Hematopoietic multipotent progenitor cell treated with erythropoietin and hydrocortisone succinate and interleukin-3 and kit ligand, for 15 days (in vitro differentiated cells): ENCODE data around the gene SLC39A10.
A peak's percentile ranks its signal among the peaks of the same experiment; 100 is the strongest.

Experiments used
- DNase-seq: peaks from one replicate; pipeline ENCODE4 v3.0.0-alpha.2; 2015; ENCODE audit warnings: low spot score

The SLC39A10 gene, protein sequence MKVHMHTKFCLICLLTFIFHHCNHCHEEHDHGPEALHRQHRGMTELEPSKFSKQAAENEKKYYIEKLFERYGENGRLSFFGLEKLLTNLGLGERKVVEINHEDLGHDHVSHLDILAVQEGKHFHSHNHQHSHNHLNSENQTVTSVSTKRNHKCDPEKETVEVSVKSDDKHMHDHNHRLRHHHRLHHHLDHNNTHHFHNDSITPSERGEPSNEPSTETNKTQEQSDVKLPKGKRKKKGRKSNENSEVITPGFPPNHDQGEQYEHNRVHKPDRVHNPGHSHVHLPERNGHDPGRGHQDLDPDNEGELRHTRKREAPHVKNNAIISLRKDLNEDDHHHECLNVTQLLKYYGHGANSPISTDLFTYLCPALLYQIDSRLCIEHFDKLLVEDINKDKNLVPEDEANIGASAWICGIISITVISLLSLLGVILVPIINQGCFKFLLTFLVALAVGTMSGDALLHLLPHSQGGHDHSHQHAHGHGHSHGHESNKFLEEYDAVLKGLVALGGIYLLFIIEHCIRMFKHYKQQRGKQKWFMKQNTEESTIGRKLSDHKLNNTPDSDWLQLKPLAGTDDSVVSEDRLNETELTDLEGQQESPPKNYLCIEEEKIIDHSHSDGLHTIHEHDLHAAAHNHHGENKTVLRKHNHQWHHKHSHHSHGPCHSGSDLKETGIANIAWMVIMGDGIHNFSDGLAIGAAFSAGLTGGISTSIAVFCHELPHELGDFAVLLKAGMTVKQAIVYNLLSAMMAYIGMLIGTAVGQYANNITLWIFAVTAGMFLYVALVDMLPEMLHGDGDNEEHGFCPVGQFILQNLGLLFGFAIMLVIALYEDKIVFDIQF

GRCh38 chr2:195656859-195657633 is at the start of gene SLC39A10:
Gene SLC39A10 (plus strand): TSS chr2:195657226. CDS start chr2:195680043, 22,817 bp downstream.
- DNase-seq, result peak; percentile 96

GRCh38 chr2:195608768-195609454 is 48.1 kb upstream of the SLC39A10 start:
- no peak for DNase-seq

GRCh38 chr2:195610717-195611116 is 46.3 kb upstream of the SLC39A10 start:
- DNase-seq, result no peak

DNA sequence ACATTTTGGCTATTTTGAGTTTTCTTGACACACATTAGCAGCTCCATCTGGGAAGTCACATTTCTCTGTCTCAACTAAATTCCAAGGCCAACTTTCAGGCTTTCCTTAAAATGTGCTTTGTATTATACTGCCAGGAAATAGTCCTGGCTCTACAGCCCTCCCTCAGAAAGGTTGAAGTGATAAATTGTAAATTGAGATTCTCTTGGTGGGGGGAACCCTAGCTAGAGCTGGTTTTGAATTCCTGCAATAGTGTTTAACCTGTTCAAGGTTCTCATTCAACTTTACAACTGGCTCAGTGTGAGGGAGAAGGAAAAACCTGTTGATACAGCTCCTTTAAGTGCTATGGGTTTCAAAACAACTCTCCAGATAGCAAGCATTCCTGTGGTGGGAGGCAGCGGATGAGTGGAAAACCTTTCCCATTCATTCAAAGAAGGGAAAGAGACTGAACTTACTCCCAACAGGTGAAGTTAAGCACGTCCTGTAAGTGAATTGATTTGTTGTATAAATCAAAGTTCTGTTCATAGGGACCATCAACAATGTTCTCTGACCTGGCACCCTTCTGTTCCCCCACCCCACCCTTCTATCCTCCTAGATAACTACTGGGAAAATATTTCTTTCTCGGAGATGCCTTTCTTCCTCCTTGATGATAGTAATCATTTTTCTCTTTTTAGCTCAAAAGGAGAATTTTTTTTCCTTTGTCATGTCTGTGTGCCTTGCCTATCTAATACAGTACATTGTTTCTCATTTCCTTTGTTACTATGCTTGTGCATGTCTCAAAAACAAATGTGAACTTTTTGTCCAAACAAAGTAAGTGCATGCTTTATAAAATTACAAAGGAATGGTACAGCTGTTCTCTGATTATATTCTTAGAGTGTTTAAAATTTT is 44.2 kb upstream of the SLC39A10 start:
- no peak for DNase-seq

DNA sequence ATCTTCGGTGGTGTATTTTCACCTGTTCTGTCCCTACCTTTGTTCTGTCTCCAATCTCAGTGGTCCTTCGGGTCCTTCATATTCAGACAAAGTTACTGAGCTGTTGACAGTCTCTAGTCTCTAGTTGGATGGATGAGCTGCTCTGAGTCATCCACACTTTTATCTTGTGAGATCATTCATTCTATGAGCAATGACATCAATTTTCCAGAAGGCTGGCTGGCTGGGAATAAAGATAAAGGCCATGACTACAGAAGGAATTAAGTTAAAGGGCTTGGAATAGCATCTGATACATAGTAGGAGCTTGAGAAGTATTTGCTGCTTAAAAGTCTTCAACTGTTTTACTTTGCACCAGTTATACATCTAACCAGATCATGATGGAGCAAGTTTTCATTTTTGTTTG is 43.1 kb upstream of the SLC39A10 start:
- DNase-seq, result no peak

GRCh38 chr2:195619590-195619989 is 37.4 kb upstream of the SLC39A10 start:
- DNase-seq, result no peak

DNA sequence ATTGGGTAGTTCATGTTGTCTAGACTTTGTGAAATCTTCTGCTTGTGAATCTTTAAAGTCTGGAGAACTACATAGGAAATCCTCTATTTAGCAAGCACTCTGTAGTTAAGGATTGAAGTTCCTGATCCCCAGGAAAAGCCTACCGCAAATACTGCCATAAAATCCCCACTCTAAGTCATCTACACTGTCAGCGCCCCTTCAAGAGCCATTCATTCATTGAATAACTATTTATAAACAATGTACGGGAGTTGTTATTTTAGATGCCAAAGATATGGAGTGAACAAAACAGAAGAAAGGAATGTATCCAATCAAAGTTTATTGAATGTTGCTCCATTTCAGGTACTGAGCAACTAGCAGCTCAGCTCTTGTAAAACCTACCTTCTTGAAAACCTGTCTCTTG is 36.5 kb upstream of the SLC39A10 start:
- no peak for DNase-seq

DNA sequence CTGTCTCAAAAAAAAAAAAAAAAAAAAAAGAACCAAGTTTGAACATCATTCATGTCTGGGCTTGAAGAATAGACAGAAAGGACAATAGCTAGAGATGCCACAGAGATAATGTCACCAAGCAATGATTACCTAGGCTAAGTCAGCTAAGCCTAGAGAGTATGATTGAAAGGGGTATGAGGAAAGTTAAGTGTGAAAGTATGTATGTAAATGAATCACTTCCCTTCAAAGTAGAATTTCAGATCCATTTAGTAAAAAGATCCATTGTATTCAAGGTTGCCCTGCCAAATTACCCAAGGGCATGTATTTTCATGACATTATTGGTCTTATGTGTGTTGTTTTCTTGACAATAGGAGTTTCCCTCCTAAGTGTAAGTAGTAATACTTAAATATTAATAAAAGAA is 34.1 kb upstream of the SLC39A10 start:
- no peak for DNase-seq

DNA sequence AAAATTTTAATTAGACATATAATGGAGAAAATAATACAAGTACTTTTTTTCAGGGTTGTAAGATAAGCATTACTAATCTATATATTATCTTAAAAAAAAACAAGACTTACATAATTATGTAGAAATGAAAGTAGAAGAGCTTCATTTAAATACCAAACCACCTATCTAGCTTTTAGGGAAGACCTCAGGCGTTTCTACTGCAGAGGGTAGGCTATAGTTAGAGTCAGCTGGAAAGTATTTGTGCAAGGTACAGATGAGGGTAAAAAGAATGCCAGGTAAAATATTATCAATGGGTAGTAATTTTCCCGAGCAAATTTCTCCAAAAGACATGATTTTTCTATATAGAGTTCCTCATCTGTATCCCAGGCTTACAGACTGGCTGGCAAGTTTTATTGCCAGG is 30.5 kb upstream of the SLC39A10 start:
- DNase-seq, result no peak

DNA sequence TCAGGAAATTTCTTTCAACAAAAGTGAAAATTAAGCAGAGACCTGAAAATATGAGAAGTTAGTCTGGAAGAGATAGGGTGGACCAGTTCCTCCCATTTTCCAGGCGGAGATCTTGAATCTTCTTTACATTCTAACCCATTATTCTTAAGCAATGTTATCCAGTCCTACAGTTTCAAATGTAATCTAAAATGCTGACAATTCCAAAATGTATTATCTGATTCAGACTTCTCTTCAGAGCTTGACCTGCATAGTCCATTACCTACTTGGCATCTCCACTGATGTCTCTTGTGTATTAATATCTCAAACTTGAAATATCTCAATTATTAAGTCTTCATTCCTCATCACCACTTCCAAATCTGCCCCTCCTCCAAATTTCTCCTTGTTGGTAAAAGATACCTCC is 28.4 kb upstream of the SLC39A10 start:
- no peak for DNase-seq

- DNase-seq, result no peak
These were observed 24.0 kb upstream of the SLC39A10 start for GRCh38 chr2:195632856-195633572.

DNA sequence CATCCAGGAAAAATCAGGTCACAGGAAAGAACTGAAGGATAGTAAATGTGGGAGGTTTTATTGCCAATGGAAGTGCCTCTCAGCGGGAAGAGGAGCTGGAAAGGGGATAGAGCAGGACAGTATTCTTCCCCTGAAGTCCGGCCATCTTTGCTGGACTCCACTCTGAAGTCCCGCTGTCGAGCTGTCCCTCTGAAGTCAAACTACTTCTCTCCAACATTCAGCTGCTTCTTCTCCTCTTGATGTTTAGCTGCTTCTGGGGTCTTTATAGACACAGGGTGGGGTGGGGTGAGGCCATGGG is 23.5 kb upstream of the SLC39A10 start:
- no peak for DNase-seq

DNA sequence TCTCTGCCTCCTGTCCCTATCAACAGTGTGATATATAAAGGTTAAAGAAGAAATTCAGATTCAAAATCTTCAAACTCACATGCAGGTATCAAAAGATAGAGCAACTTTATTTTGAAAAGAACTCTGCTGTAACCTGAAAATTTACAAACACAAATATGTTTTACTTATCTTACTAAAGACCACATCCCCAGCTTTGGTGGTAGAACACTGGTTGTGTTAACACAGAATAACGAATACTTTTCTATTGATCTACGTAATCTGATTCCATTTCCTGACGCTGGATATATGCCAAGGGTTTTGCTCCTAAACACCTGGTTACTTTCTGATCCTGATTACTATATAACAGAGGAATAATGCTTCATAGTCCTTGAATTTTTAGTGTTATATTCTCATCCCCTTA is 23.1 kb upstream of the SLC39A10 start:
- DNase-seq, result no peak

GRCh38 chr2:195636890-195637289 is 20.1 kb upstream of the SLC39A10 start:
- no peak for DNase-seq

GRCh38 chr2:195638750-195639149 is 18.3 kb upstream of the SLC39A10 start:
- no peak for DNase-seq

DNA sequence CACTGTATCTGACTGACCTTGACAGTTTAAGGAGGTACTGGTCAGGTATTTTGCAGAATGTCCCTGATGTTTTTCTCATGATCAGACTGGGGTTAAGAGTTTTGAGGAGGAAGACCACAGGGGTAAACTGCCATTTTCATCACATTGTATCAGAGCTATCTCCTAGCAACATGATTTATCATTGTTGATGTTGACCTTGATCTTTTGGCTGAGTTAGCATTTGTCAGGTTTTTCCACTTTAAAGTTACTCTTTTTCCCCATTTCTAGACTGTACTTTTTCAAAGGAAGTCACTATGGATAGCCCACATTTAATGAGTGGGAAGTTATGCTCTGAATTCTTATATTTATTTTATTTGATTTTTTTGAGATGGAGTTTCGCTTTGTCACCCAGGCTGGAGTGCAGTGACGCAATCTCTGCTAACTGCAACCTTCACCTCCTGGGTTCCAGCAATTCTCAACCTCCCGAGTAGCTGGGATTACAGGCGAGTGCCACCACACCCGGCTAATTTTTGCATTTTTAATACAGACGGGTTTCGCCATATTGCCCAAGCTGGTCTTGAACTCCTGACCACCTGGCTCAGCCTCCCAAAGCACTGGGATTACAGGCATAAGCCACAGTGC is 17.7 kb upstream of the SLC39A10 start:
- DNase-seq, result no peak

GRCh38 chr2:195639959-195640358 is 17.1 kb upstream of the SLC39A10 start:
- DNase-seq, result no peak

- DNase-seq, result no peak
These were observed 14.9 kb upstream of the SLC39A10 start for GRCh38 chr2:195642027-195642678.

- DNase-seq, result no peak
These were observed 14.4 kb upstream of the SLC39A10 start for GRCh38 chr2:195642679-195643068.
